ENCODE results near the gene FZR1. TPM values are rescaled to one million over a fixed set of nuclear protein-coding genes. Genes with fewer than 3 reads are reported as not detected.

FZR1 gene
- total RNA-seq, 1 donor from 2014 or later, result 54.9 TPM

DNA sequence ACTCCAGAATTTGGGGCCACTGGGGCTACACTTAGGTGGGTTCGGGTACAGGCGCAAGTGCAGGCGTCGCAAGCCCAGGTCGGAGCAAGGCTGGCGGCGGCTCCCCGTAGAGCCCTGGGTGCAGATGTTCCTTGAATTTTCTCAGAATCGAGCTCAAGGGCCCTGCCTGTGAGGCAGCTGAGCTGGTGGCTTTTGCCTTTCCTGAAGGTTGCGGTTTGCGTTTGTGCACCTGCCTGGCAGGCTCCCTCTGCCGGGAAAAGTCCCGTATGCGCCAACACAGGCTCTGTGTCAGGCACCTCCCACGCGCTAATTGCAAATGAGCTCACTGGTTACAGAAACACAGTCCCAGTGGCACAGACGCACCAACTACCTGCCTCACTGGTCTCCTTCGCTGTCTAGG is 11.6 kb upstream of the FZR1 start:
- TF ChIP-seq, protein P1, sequence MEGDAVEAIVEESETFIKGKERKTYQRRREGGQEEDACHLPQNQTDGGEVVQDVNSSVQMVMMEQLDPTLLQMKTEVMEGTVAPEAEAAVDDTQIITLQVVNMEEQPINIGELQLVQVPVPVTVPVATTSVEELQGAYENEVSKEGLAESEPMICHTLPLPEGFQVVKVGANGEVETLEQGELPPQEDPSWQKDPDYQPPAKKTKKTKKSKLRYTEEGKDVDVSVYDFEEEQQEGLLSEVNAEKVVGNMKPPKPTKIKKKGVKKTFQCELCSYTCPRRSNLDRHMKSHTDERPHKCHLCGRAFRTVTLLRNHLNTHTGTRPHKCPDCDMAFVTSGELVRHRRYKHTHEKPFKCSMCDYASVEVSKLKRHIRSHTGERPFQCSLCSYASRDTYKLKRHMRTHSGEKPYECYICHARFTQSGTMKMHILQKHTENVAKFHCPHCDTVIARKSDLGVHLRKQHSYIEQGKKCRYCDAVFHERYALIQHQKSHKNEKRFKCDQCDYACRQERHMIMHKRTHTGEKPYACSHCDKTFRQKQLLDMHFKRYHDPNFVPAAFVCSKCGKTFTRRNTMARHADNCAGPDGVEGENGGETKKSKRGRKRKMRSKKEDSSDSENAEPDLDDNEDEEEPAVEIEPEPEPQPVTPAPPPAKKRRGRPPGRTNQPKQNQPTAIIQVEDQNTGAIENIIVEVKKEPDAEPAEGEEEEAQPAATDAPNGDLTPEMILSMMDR (IDR thresholded peaks at IDR 0.05; ENCODE audit: unreplicated experiment), result no peak
- no peak for DNase-seq (ENCODE audit: low spot score in 2 of 2, unreplicated experiment in 2 of 2)
- Mint-ChIP-seq H3K27me3 (ENCODE audit: low read depth) (no peaks in the 10 kb centered on the region), H3K4me1 (peaks cover 3% of the 10 kb centered on the region), H3K4me3 (no peak overlapping the region), H3K27ac (no peak overlapping the region), H3K9me3 (peaks cover 4% of the 10 kb centered on the region), H3K36me3 (peaks cover 27% of the 10 kb centered on the region)

DNA sequence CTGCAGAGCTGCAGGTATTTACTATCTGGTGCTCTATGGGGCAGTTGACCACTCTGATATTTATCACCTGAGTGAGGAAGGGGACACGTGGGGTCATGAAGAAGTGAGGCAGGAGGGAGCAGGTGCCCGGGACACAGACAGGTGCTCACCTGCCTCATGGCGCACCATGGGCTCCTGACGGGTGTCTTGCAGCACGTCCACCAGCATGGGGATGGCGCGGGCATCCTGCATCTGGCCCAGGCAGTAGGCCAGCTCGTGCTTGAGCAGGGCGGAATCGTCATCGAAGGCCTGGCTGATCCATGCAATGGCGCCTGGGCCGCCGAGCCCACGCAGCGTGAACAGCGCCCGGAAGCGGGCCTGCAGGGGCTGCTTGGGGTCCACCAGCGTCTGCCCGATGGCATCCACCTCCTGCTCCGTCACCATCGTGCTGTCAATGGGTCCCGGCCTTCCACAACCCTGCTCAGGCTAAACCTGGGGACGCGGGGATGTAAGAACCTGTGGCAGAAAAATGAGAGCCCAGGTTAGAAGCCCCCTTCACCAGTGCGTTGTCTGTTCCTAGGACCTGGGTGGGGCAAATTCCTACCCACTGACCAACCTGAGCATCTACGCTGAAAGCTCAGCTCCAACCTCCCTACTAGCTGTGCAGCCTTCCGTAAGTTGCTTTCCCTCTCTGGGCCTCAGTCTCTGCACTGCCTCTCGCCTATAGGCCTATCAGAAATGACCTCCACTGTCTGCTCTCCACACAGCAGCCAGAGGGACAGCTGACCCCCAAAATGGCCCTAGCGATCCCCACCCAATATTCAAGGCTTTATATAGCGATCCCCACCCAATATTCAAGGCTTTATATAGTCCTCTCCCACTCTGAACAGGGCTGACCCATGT is 9.5 kb upstream of the FZR1 start:
- peaks cover 9% of the 10 kb centered on the region for H3K4me1 Mint-ChIP-seq
- no peak overlapping the region for H3K27ac Mint-ChIP-seq
- H3K4me3 Mint-ChIP-seq, result no peak overlapping the region
- no peaks in the 10 kb centered on the region for H3K27me3 Mint-ChIP-seq (ENCODE audit: low read depth)
- peaks cover 4% of the 10 kb centered on the region for H3K9me3 Mint-ChIP-seq
- H3K36me3 Mint-ChIP-seq, result peaks cover 27% of the 10 kb centered on the region
- DNase-seq (ENCODE audit: low spot score in 2 of 2, unreplicated experiment in 2 of 2), result no peak
- TF ChIP-seq, protein P1 (IDR thresholded peaks at IDR 0.05; ENCODE audit: unreplicated experiment), result no peak

DNA sequence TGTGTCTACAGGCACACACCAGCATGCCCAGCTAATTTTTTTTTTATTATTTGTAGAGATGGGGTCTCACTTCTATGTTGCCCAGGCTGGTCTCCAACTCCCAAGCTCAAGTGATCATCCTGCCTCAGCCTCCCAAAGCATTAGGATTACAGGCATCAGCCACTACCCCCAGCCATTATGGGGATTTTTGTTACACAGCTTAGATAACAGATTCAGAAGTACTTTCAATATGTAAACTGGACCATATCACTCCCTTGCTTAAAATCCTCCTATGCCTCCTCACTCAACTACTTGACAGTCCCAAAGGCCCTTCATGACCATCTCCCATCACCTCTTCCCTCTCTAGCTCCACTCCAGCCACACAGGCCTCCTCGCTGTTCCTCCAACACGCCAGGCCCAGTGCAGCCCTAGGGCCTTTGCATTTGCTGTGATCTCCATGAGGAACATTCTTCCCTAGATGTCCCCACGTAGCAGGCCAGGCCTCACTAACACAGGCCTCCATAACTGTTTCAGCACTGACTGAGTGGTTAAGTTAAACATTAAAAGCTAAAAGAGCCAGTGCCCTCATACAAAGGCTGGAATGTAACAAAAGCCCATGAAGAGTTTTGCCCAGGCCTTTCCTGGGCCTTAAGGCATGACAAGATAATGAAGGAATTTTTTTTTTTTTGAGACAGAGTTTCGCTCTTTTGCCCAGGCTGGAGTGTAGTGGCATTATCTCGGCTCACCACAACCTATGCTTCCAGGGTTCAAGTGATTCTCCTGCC is 8.2 kb upstream of the FZR1 start:
- Mint-ChIP-seq H3K27me3 (ENCODE audit: low read depth) (no peaks in the 10 kb centered on the region), H3K36me3 (peaks cover 21% of the 10 kb centered on the region), H3K27ac (no peak overlapping the region), H3K4me3 (no peak overlapping the region), H3K9me3 (peaks cover 4% of the 10 kb centered on the region), H3K4me1 (peaks cover 9% of the 10 kb centered on the region)
- no peak for DNase-seq (ENCODE audit: low spot score in 2 of 2, unreplicated experiment in 2 of 2)
- TF ChIP-seq, protein P1 (IDR thresholded peaks at IDR 0.05; ENCODE audit: unreplicated experiment), result no peak

DNA sequence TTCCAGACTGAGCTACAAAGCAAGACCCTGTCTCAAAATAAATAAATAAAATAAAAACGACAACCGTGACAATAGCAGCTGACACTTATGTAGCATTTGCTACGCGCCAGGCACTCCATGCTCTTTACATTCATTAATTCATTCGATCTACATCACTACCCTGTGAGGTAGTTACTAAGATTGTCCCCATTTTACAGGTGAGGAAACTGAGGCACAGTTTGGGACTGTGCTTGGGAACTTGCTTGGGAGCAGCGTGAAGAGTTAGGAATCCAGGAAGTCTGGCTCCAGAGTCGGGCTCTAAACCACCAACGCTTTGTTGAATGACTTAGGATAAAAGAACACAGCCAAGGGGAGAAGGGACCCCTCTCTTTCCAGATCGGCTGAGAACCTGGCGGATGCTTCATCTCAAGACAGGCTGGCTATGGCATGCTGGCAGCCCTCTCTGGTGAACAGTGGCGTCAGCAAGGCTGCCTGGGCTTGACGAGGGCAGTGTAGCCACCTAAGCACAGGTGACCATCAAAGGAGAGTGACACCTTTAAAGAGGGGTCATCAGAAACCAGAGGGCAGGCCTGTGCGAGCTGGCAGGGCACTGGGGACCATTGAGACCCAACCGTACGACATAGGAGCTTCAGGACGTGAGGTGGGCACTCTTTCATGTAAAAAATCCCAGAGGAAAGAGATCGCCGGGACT is 6.2 kb upstream of the FZR1 start:
- H3K9me3 Mint-ChIP-seq, result peaks cover 4% of the 10 kb centered on the region
- peak overlapping the region; percentile 95 for H3K27ac Mint-ChIP-seq
- H3K36me3 Mint-ChIP-seq, result peaks cover 18% of the 10 kb centered on the region
- H3K4me1 Mint-ChIP-seq, result peaks cover 13% of the 10 kb centered on the region
- H3K4me3 Mint-ChIP-seq, result peak overlapping the region; percentile 87
- no peaks in the 10 kb centered on the region for H3K27me3 Mint-ChIP-seq (ENCODE audit: low read depth)
- DNase-seq (ENCODE audit: low spot score in 2 of 2, unreplicated experiment in 2 of 2), result no peak
- TF ChIP-seq, protein P1 (IDR thresholded peaks at IDR 0.05; ENCODE audit: unreplicated experiment), result no peak

DNA sequence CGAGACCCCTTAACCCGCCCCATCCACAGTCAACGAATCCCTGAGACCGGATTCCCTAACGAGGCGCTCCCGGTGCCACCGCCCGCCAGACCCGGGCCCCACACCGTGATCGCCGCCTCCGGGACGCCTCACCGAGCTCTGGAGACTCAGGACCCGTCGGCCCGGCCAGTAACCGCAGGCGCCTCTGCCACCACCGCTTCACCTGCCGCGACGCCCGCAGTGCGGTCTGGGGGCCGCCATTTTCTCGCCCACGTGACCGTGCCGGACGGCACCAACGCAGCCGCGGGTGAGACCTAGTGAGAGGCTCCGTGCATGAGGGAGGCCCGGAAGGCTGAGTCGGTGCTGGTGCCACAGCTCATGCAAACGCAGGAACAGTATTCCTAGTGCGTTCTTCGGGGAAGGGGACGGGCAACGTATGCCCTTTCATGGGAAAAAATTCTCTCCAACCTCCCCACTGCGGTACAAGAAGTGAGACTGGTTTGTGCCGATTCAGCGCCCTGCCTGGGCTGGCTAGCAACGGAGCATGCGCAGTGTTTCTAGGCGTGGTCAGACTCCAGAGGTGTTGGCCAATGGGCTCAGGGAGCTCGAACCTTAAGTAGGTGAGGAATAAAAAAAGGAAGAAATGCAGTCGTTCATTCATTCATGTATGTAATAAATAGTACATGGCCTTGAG is 5.5 kb upstream of the FZR1 start, which contains the start of gene DOHH:
DOHH (minus strand) TSS at position 246 of the 673 bp plus-strand sequence. CDS start 3,860 bp downstream, outside the sequence.
- Mint-ChIP-seq H3K36me3 (peaks cover 15% of the 10 kb centered on the region), H3K27ac (peak within 1 kb of the TSS; percentile 95), H3K9me3 (peaks cover 4% of the 10 kb centered on the region), H3K4me1 (peaks cover 16% of the 10 kb centered on the region), H3K27me3 (ENCODE audit: low read depth) (no peaks in the 10 kb centered on the region), H3K4me3 (peak within 1 kb of the TSS; percentile 87)
- TF ChIP-seq, protein P1 (IDR thresholded peaks at IDR 0.05; ENCODE audit: unreplicated experiment), result no peak
- peak; percentile 83 to 94 for DNase-seq (ENCODE audit: low spot score in 2 of 2, unreplicated experiment in 2 of 2)
